SK-N-SH (cell line): ENCODE measurements around the gene EPHB4. TPM values are rescaled to one million over a fixed set of nuclear protein-coding genes. Genes with fewer than 3 reads are reported as not detected.
"Not testable (repeated sequence)": the region's sequence is repeated elsewhere in the genome, so short reads cannot be mapped to it uniquely, and the experiment has no call there.

Experiments
- CTCF ChIA-PET: fragments of 300-600, 350-600 bp; formaldehyde crosslinking; extraction: SDS; loops from one replicate; lab custom pipeline; 2021; lab: Yijun Ruan, JAX
- POLR2A ChIA-PET: fragments of 350-600 bp; sonication (Branson Sonifier 250); formaldehyde crosslinking; extraction: SDS; loops from one replicate; lab custom pipeline; 2020; ENCODE audit warnings: antibody characterized with exemption, inconsistent platforms; lab: Yijun Ruan, JAX
- DNase-seq: peaks from one replicate; pipeline ENCODE4 v3.0.0; 2012
- H2AFZ ChIP-seq: fragments of 200-600 bp; sonication (generic); 2 replicates; pipeline ENCODE4 v1.8.1; 2016; ENCODE audit warnings: antibody characterized with exemption, mild to moderate bottlenecking, low read depth
- H3F3A ChIP-seq: fragments of 200-600 bp; sonication (generic); replicated peaks from 2 replicates; pipeline ENCODE3; 2016; ENCODE audit warnings: antibody characterized with exemption, mild to moderate bottlenecking; ENCODE audit not compliant: insufficient read depth
- H3K27ac ChIP-seq, 2 experiments: fragments of 200-500 bp in 1 of 2; fragments of 200-600 bp in 1 of 2; sonication (Bioruptor generic) in 1 of 2; sonication (generic), shearing (Covaris generic) in 1 of 2; 2 replicates each; pipeline versions ENCODE4 v1.5.1 to v1.6.1; 2014 to 2016; ENCODE audit warnings: low read depth in 2 of 2, inconsistent platforms in 1 of 2, low read length in 1 of 2, mild to moderate bottlenecking in 1 of 2, mixed read lengths in 1 of 2
- H3K27me3 ChIP-seq: fragments of 200-600 bp; sonication (generic), shearing (Covaris generic); 2 replicates; pipeline ENCODE4 v1.6.1; 2016; ENCODE audit warnings: mixed run types; ENCODE audit not compliant: insufficient read depth
- H3K36me3 ChIP-seq, 2 experiments: fragments of 200-500 bp in 1 of 2; fragments of 200-600 bp in 1 of 2; sonication (Bioruptor generic) in 1 of 2; sonication (generic) in 1 of 2; replicated peaks in 1 of 2; 2 replicates each; pipeline versions ENCODE3 to v1.5.1; 2014 to 2016; ENCODE audit warnings: low read length in 1 of 2, mild to moderate bottlenecking in 1 of 2; ENCODE audit not compliant: insufficient read depth in 2 of 2, control insufficient read depth in 1 of 2
- H3K4me1 ChIP-seq, 2 experiments: fragments of 200-500 bp in 1 of 2; fragments of 200-600 bp in 1 of 2; sonication (Bioruptor generic) in 1 of 2; sonication (generic), shearing (Covaris generic) in 1 of 2; 2 replicates each; pipeline versions ENCODE4 v1.5.1 to v1.6.1; 2014 to 2016; ENCODE audit warnings: low read depth in 1 of 2, low read length in 1 of 2, mixed run types in 1 of 2; ENCODE audit not compliant: insufficient read depth in 2 of 2, control insufficient read depth in 1 of 2
- H3K4me2 ChIP-seq: fragments of 200-600 bp; sonication (generic), shearing (Covaris generic); 2 replicates; pipeline ENCODE4 v1.6.1; 2017; ENCODE audit warnings: mixed run types
- H3K4me3 ChIP-seq, 2 experiments: fragments of 200-500 bp in 1 of 2; fragments of 200-600 bp in 1 of 2; sonication (Bioruptor generic) in 1 of 2; sonication (generic), shearing (Covaris generic) in 1 of 2; 2 replicates each; pipeline versions ENCODE4 v1.5.1 to v1.8.1; 2014 to 2016; ENCODE audit warnings: low read depth in 2 of 2, inconsistent platforms in 1 of 2, low read length in 1 of 2, mild to moderate bottlenecking in 1 of 2, mixed read lengths in 1 of 2, moderate library complexity in 1 of 2
- H3K79me2 ChIP-seq: fragments of 200-600 bp; sonication (generic); 2 replicates; pipeline ENCODE4 v1.8.1; 2017; ENCODE audit warnings: mild to moderate bottlenecking; ENCODE audit not compliant: insufficient read depth
- H3K9ac ChIP-seq: fragments of 200-600 bp; sonication (generic); 2 replicates; pipeline ENCODE4 v1.6.1; 2017; ENCODE audit warnings: mixed run types
- H3K9me2 ChIP-seq: fragments of 200-600 bp; sonication (generic); 2 replicates; pipeline ENCODE4 v1.6.1; 2017; ENCODE audit warnings: mixed run types
- H3K9me3 ChIP-seq: fragments of 200-600 bp; sonication (generic); 2 replicates; pipeline ENCODE4 v1.6.1; 2017; ENCODE audit warnings: mixed run types, mild to moderate bottlenecking, moderate library complexity
- H4K20me1 ChIP-seq: fragments of 200-600 bp; sonication (generic); 2 replicates; pipeline ENCODE4 v1.6.1; 2017; ENCODE audit warnings: mild to moderate bottlenecking, mixed run types; ENCODE audit not compliant: insufficient read depth
- FOSL2 ChIP-seq: IDR thresholded peaks from 2 replicates; pipeline ENCODE4 v1.4.0; 2012; ENCODE audit warnings: low read depth, mild to moderate bottlenecking, moderate library complexity, borderline replicate concordance
- GABPA ChIP-seq: IDR thresholded peaks from 2 replicates; pipeline ENCODE4 v1.4.0; 2012; ENCODE audit warnings: low read depth, mild to moderate bottlenecking
- MXI1 ChIP-seq: IDR thresholded peaks from 2 replicates; pipeline ENCODE4 v1.6.1; 2012; ENCODE audit warnings: mild to moderate bottlenecking, low read depth, low read length, improper control_type of control experiment
- NFIC ChIP-seq: IDR thresholded peaks from 2 replicates; pipeline ENCODE4 v1.4.0; 2012; ENCODE audit warnings: borderline replicate concordance
- POLR2AphosphoS5 ChIP-seq: IDR thresholded peaks from 2 replicates; pipeline ENCODE4 v1.6.1; 2012; ENCODE audit warnings: low read depth, low read length
- SIN3A ChIP-seq: IDR thresholded peaks from 2 replicates; pipeline ENCODE4 v1.6.1; 2012; ENCODE audit warnings: low read depth, mild to moderate bottlenecking, low read length, moderate library complexity, borderline replicate concordance
- TCF12 ChIP-seq: IDR thresholded peaks from 2 replicates; pipeline ENCODE4 v1.4.0; 2012
- YY1 ChIP-seq: IDR thresholded peaks from 2 replicates; pipeline ENCODE4 v1.4.0; 2012; ENCODE audit warnings: low read depth, mild to moderate bottlenecking
- WGBS: methylation state at CpG from one replicate; pipeline ENCODE4 v1.1.6; 2017; ENCODE audit warnings: low lambda C conversion rate; 5-methylcytosine and 5-hydroxymethylcytosine counted together
- polyA plus RNA-seq, 3 experiments: library from polyadenylated mRNA; depleted of rRNA; stranded (reverse); fragments of >200 nt; gene quantifications; 2 replicates each; pipeline ENCODE4 v1.2.3, GENCODE V29; 2012
- TF ChIP-seq, protein P1 (sequence below): IDR thresholded peaks from 2 replicates; pipeline ENCODE4 v1.6.1; 2012; ENCODE audit warnings: mild to moderate bottlenecking, low read depth, low read length, moderate library complexity
- TF ChIP-seq, protein P2 (sequence below): IDR thresholded peaks from 2 replicates; pipeline ENCODE4; 2012

EPHB4 gene
- polyA plus RNA-seq, 1 of the 3 experiments (the other 2 are of a cell fraction), result 64.4 TPM

DNA sequence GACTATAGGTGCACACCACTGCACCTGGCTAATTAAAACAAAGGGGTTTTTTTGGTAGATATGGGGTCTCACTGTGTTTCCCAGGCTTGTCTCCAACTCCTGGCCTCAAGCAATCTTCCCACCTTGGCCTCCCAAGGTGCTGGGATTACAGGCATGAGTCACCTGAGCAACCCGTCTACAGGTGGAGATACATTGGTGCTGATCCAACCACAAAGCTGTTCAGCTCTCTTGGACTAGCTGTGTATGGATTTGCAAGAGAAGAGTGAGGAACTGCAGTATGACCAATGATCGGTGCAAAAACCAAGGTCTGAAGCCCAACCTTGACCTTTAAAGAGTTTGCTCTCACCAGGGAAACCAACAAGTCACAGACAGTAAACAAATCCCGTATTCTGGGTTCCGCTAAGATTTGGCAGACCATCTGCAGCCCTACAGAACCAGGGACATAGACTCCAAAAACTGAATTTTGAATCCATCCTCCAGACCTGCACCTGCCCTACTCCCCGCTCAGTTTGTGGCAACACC lies 18.9 kb downstream of the EPHB4 start (continued):
- TF ChIP-seq, protein P1, sequence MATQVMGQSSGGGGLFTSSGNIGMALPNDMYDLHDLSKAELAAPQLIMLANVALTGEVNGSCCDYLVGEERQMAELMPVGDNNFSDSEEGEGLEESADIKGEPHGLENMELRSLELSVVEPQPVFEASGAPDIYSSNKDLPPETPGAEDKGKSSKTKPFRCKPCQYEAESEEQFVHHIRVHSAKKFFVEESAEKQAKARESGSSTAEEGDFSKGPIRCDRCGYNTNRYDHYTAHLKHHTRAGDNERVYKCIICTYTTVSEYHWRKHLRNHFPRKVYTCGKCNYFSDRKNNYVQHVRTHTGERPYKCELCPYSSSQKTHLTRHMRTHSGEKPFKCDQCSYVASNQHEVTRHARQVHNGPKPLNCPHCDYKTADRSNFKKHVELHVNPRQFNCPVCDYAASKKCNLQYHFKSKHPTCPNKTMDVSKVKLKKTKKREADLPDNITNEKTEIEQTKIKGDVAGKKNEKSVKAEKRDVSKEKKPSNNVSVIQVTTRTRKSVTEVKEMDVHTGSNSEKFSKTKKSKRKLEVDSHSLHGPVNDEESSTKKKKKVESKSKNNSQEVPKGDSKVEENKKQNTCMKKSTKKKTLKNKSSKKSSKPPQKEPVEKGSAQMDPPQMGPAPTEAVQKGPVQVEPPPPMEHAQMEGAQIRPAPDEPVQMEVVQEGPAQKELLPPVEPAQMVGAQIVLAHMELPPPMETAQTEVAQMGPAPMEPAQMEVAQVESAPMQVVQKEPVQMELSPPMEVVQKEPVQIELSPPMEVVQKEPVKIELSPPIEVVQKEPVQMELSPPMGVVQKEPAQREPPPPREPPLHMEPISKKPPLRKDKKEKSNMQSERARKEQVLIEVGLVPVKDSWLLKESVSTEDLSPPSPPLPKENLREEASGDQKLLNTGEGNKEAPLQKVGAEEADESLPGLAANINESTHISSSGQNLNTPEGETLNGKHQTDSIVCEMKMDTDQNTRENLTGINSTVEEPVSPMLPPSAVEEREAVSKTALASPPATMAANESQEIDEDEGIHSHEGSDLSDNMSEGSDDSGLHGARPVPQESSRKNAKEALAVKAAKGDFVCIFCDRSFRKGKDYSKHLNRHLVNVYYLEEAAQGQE, result no peak
- no peak for TF ChIP-seq SIN3A
- no peak for TF ChIP-seq NFIC
- TF ChIP-seq, protein P2, sequence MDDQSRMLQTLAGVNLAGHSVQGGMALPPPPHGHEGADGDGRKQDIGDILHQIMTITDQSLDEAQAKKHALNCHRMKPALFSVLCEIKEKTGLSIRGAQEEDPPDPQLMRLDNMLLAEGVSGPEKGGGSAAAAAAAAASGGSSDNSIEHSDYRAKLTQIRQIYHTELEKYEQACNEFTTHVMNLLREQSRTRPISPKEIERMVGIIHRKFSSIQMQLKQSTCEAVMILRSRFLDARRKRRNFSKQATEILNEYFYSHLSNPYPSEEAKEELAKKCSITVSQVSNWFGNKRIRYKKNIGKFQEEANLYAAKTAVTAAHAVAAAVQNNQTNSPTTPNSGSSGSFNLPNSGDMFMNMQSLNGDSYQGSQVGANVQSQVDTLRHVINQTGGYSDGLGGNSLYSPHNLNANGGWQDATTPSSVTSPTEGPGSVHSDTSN, result no peak

DNA sequence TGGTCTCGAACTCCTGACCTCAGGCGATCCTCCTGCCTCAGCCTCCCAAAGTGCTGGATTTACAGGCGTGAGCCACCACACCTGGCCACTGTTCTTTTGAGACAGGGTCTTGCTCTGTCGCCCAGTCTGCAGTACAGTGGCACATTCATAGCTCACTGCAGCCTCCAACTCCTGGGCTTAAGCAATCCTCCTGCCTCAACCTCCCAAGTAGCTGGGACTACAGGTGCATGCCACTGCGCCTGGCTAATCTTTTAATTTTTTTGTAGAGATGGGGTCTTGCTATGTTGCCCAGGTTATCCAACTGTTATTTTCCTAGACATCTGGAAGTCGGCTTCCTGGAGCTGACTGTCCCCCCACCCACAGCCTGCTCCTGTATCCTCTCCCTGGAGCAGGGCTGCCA lies 20.4 kb downstream of the EPHB4 start:
- H3K9me3 ChIP-seq, H4K20me1 ChIP-seq, H3K79me2 ChIP-seq, DNase-seq, H3K27me3 ChIP-seq, H3K27ac ChIP-seq, H3K9me2 ChIP-seq, H3K9ac ChIP-seq, H3K4me2 ChIP-seq, H2AFZ ChIP-seq, H3K4me3 ChIP-seq: not testable (repeated sequence)
- H3F3A ChIP-seq, result peaks cover 19% of the 10 kb centered on the region
- whole genome bisulfite sequencing, result 96% methylated on average over 6 of the region's 6 CpGs
- POLR2A ChIA-PET, result interaction anchor here (0.6 to 1.1 kb wide), 2 partner anchors 13 to 15 kb away, joined by 3 to 4 read pairs; no protein-coding TSS in a partner anchor
- H3K36me3 ChIP-seq, result peaks cover 10 to 49% of the 10 kb centered on the region in 2 experiments
- peaks cover 18% of the 10 kb centered on the region in 2 experiments; a peak in 3 of 4 replicates for H3K4me1 ChIP-seq
- CTCF ChIA-PET, result interaction anchor here (0.9 to 16.7 kb wide), 6 partner anchors 9 to 246 kb away, joined by 3 to 398 read pairs (median 6); partner anchors contain the start of genes EPHB4 and SLC12A9

DNA sequence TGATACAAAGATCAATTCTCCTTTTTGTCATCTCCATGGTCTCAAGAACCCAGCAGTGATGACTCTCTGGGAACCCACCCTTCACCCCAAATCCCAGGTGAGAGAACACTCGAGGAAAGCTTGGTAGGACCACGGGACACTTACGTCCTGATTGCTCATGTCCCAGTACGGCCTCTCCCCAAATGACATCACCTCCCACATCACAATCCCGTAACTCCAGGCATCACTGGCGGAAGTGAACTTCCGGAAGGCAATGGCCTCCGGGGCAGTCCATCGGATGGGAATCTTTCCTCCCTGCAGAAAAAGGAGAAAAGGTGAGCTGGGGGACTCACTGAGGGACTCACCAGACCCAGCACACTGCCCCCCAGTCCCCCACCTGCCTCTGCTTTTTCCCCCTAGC lies 21.0 kb downstream of the EPHB4 start:
- ChIA-PET POLR2A (interaction anchor here (0.6 to 1.1 kb wide), 2 partner anchors 14 to 16 kb away, joined by 3 to 4 read pairs; no protein-coding TSS in a partner anchor), CTCF (interaction anchor here (2.1 to 16.7 kb wide), 4 partner anchors 9 to 101 kb away, joined by 6 to 398 read pairs (median 114); partner anchors contain the start of genes EPHB4 and SLC12A9)
- no peaks in the 10 kb centered on the region for H3K27me3 ChIP-seq

More for the DNA sequence above, 21.0 kb downstream of the EPHB4 start:
- H3F3A ChIP-seq, result peaks cover 23% of the 10 kb centered on the region
- no peak overlapping the region for H3K4me2 ChIP-seq
- no peak for DNase-seq
- no peak overlapping the region for H3K27ac ChIP-seq
- 96% methylated on average over 9 of the region's 9 CpGs for WGBS
- no peak overlapping the region for H2AFZ ChIP-seq
- H3K36me3 ChIP-seq, result peaks cover 10 to 44% of the 10 kb centered on the region in 2 experiments
- no peak overlapping the region for H3K4me3 ChIP-seq
- no peak overlapping the region for H3K9ac ChIP-seq
- H3K9me2 ChIP-seq, result no peaks in the 10 kb centered on the region
- H3K4me1 ChIP-seq, result peaks cover 21% of the 10 kb centered on the region in 2 experiments; a peak in 3 of 4 replicates
- no peaks in the 10 kb centered on the region for H3K79me2 ChIP-seq
- no peaks in the 10 kb centered on the region for H4K20me1 ChIP-seq
- no peak for TF ChIP-seq MXI1
- TF ChIP-seq GABPA, result no peak
- no peak for TF ChIP-seq YY1
- TF ChIP-seq, protein P1, result no peak
- no peak for TF ChIP-seq POLR2AphosphoS5
- no peak for TF ChIP-seq TCF12
- TF ChIP-seq FOSL2, result no peak
- no peaks in the 10 kb centered on the region for H3K9me3 ChIP-seq
